GM18508 (cell line): ENCODE results near the gene DBR1.

Experiments
- ATAC-seq: cut with Tn5 transposase; IDR thresholded peaks from one replicate; pipeline ENCODE4 v1.9.1; 2021; ENCODE audit warnings: moderate number of reproducible peaks; ENCODE audit not compliant: insufficient read depth, unreplicated experiment

DBR1 gene

DNA sequence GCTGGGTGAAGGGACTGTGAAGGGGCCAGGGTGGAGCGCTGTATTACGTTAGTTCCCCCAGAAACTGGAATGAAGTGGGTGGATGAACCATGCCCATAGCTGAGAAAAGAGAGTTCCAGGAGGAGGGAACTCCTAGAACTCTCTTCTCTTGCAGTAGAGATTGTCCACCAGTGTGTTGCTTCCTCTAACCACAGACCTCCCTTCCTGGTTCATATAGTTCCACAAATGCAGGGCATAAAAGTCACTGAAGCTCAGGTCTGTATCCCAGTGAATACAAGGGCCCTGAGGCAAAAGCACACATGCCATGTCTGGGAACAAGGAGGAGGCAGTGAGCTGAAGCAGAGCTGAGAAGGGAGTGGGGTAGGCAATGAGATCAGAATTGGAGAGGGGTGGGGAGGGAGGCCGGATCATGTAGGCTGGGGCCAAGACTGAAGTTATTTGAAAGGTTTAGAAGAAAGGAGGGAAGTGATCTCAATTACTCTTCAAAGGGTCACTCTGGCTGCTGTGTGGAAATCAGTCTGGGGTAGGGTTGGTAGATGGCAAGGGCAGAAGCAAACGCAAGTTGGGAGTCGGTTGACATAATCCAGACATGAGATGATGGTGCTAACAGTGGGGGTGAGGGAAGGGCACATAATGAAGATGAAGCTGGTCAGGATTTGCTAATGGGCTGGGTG is 49.0 kb downstream of the DBR1 start:
- ATAC-seq = no peak

DNA sequence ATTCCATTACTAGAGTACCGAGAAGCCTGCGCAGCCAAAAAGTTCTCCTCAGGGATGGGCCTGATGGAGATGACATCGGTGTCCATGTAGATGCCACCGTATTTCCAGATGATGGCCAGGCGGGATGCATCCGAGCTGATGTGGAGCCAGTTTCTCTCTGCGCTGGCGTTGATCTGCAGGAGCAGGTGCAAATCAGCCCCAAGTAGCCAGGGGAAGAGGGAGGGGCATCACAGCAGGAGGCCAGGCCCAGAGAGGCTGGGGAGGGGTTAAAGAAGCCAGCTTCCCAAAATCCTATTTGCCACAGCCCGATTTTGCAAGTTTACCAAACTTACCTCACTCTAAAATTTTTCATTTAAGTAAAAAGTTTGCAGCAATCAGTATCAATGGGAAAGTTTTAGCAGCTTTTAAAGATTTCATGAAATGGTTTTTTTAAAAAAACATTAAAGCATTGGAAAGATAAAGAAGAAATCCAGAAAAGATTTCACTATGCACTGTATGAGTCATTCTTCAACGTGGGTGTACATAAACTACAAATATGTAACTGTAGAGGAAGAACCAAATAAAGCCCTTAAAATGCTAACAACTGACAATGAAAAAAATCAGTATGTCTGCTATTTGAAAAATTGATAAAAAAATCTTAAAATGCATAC is 49.9 kb downstream of the DBR1 start:
- no peak for ATAC-seq

DNA sequence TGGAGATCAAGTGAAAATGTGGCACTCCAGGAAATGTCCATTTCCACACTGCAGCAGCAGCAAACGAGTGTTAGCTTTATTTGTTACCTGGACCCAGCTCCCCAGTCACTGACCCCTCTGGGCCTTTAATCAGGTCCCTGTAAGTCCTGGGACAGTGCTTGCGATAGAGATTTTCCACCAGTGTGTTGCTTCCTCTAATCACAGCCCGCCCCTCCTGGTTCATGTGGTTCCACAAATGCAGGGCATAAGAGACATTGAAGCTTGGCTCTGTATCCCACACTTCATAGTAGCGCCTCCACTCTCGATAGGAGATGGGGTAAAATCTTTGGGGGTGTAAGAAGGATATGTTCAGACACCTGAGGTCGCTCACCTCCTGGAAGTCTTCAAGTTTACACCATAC is 50.5 kb downstream of the DBR1 start:
- ATAC-seq = no peak

GRCh38 chr3:138119423-138119766 is 55.3 kb downstream of the DBR1 start:
- ATAC-seq = no peak

DNA sequence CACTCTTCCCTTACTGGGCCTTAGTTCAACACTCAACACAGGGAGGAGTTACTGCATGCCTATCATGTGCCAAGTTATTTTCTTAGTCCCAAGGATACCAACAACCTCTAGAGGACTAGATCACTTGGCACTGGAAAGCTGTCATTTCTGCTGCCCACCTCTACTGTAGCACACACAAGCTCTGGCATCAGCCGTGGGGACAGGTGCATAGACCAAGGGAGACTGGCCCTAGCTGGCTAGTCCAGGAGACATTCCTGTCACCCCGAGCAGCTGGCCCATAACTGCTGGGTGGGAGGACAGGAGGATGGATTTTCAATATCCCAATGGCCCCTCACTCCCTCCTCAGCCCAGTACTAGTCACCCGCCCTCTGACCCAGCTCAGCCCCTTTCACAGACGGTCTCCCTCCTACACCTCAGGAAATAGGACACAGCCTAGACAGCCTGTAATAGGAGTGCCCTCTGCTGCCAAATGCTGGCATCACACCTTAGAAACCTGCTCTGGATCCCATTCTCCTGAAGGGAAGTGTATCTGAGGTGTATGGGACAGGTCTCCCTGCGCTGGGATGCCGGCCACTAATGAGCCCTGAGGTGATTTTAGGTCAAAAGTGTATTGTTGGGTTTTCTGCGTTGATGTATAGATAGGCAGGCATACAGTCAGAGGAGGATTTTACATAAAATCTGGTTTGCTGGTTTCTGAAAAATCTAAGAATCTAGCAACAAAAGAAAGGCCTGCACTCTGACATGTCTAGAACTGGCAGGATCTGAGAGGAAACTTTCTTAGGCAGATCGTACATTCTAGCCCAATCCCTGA is 55.9 kb downstream of the DBR1 start:
- ATAC-seq = no peak

DNA sequence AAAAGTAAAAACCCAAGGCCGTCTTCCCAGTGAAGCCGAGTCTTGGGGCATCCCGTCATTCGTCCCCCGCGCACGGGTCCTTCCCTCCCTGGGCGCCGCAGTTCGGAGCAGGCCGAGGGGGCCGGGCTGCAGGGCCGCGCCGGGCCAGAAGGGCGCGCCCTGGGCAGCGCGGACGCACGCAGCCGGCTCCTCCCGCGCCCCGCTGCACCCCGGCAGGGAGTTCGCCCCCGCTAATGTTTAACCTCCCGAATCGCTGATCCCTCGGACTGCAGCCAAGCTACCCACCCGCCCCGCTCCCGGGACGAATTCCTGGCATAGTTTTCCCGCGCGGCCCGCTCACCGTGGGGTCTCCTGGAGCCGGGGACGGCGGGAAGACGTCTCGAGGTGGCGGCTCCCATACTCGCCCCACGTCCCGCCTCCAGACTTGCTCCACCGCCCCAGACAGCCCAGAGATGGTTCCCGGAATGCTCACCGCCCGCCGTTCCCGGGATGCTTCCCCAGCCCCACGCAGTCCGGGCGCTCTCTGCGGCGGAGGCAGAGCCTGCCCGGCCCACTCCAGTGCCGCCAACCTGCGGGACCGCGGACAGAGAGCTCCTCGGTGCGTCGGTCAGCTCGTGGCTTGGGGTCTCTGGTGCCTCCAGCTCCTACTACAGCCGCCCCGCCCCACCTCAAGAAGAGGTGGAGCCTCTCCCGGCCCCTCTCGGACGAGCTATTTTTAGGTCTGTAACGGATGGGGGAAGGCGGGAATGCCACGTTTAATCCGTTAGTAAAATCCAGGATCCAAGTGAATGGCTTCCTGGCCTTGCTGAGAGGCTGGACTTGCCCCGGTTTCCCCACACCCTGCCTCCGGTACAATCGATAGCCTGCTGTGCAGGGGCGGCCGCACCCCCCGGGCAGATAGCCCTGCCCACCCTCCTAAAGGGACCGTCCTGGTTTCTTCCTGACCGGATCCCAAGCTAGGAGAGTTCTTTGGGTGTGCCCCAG is 59.4 kb downstream of the DBR1 start, which contains the start of gene DZIP1L:
Gene DZIP1L (minus strand): TSS at position 621 of the 984 bp plus-strand sequence. CDS start 11,637 bp downstream, outside the sequence.
- no peak for ATAC-seq

DNA sequence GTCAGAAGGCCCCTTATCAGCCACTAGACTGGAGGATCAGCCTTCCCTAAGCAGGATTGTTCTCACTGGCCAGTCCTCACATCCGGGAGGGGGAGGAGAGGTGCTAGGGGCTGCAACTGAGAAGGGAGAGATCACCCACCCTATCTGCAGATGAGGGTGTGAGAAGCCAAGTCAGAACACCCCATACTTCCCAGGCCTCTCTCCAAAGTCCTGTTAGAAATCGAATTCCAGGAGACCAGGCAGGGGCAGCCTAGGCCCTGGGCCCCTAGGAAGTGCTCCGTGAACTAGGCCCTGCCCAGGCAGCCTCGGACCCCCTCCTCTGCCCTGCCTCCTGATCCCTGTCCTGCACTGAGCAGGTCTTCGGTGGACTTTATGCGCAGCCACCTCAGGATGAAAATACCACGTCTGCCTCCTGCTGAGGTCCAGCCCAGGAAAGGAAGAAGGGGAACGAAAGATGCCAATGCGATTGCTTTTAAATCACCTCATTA is 60.2 kb downstream of the DBR1 start:
- ATAC-seq = no peak

DNA sequence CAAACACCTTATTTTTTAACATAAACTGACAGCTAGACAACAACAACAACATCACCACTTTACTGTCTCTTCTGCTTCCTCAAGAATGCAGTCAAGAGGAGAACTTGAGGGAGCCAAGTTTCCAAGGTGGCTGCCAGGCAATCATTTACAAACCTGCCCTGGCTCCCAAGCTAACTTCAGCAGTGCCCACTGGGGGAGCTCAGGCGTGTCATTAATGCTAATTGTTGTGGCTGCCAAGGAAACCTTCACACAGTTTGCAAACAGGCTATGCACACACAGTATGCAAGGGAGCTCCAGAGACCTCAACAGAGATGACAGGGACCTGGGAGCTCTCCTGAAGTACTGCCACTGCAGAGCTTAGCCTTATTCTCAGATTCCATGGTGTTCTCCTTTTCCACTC is 61.4 kb downstream of the DBR1 start:
- no peak for ATAC-seq

DNA sequence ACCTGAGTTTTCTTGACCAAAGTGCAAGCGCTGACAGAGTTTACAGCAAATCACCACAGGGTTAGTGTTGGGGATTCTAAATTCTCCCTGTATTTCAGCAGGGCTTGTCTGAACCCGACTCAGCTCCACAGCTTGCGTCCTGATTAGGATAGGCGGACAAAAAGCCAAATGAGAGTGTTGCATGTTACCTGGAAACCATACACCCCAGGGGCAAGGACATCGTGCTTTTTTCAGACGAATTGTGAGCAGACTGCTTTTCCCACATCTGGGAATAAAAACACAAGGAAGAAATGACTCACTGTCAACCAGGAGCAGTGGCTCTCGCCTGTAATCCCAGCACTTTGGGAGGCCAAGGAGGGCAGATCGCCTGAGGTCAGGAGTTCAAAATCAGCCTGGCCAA is 62.4 kb downstream of the DBR1 start:
- ATAC-seq = no peak
